Measurements from ENCODE around the gene CYP26B1. TPM values are rescaled to one million over a fixed set of nuclear protein-coding genes. Genes with fewer than 3 reads are reported as not detected.

Gene CYP26B1
- polyA plus RNA-seq, 3 donors, result not detected

GRCh38 chr2:72085513-72085912 lies 62.1 kb downstream of the CYP26B1 start:
- H3K9me3 Mint-ChIP-seq, result peaks cover 2 to 37% (median 15%) of the 10 kb centered on the region in 7 donors

GRCh38 chr2:72085036-72085435 lies 62.6 kb downstream of the CYP26B1 start:
- H3K79me2 ChIP-seq (ENCODE audit: insufficient read depth, low read length), result no peaks in the 10 kb centered on the region
- H3K4me1 ChIP-seq (ENCODE audit: control insufficient read depth in 1 of 2, insufficient read depth in 2 of 2, low read length in 2 of 2), result no peaks in the 10 kb centered on the region
- peaks cover 3 to 35% (median 15%) of the 10 kb centered on the region in 7 donors for H3K9me3 Mint-ChIP-seq
- H4K20me1 ChIP-seq (ENCODE audit: insufficient read depth, low read length), result no peaks in the 10 kb centered on the region
- H3K27me3 Mint-ChIP-seq (ENCODE audit: low read depth in 3 of 3), result peaks cover 0 to 5% (median 1%) of the 10 kb centered on the region in 3 donors
- intact Hi-C loops (cut with micrococcal nuclease), result no loop called here
- no peak overlapping the region for H3K27ac ChIP-seq (ENCODE audit: low read depth in 1 of 2, low read length in 2 of 2)
- H2AFZ ChIP-seq (ENCODE audit: insufficient read depth, low read depth, low read length, poor library complexity, severe bottlenecking), result no peak overlapping the region
- 96% methylated on average over 8 of the region's 10 CpGs for WGBS (ENCODE audit: insufficient coverage)
- no peak overlapping the region for H3K9ac ChIP-seq (ENCODE audit: insufficient read depth, low read length, poor library complexity, severe bottlenecking)
- no peak for DNase-seq
- H3K4me2 ChIP-seq (replicated peaks; ENCODE audit: extremely low read depth, low read length, poor library complexity, severe bottlenecking), result no peak overlapping the region
- H3K4me3 Mint-ChIP-seq, result no peak overlapping the region
- H3K4me3 ChIP-seq (replicated peaks in 1 of 3; ENCODE audit: low read depth in 2 of 3, low read length in 3 of 3), result no peak overlapping the region
- no peaks in the 10 kb centered on the region for H3K36me3 ChIP-seq (replicated peaks in 1 of 2; ENCODE audit: control insufficient read depth in 1 of 2, insufficient read depth in 2 of 2, low read length in 2 of 2)
- no peaks in the 10 kb centered on the region for H3K27me3 ChIP-seq (ENCODE audit: control insufficient read depth in 2 of 2, insufficient read depth in 2 of 2, low read length in 2 of 2)
- no peaks in the 10 kb centered on the region for H3K4me1 Mint-ChIP-seq
- H3K36me3 Mint-ChIP-seq, result no peaks in the 10 kb centered on the region
- H3K9me3 ChIP-seq (replicated peaks in 1 of 2; ENCODE audit: control insufficient read depth in 1 of 2, insufficient read depth in 1 of 2, low read length in 2 of 2), result peaks cover 0 to 42% of the 10 kb centered on the region in 2 donors
- H3K27ac Mint-ChIP-seq, result no peak overlapping the region
- TF ChIP-seq CTCF (IDR thresholded peaks at IDR 0.05), result no peak

More at GRCh38 chr2:72085513-72085912, 62.1 kb downstream of the CYP26B1 start:
- Mint-ChIP-seq H3K27me3 (ENCODE audit: low read depth in 3 of 3) (peaks cover 0 to 5% (median 1%) of the 10 kb centered on the region in 3 donors), H3K4me1 (no peaks in the 10 kb centered on the region), H3K27ac (no peak overlapping the region), H3K36me3 (no peaks in the 10 kb centered on the region), H3K4me3 (no peak overlapping the region)
- Histone ChIP-seq H4K20me1 (ENCODE audit: insufficient read depth, low read length) (no peaks in the 10 kb centered on the region), H3K36me3 (replicated peaks in 1 of 2; ENCODE audit: control insufficient read depth in 1 of 2, insufficient read depth in 2 of 2, low read length in 2 of 2) (no peaks in the 10 kb centered on the region), H3K27ac (ENCODE audit: low read depth in 1 of 2, low read length in 2 of 2) (no peak overlapping the region), H3K9ac (ENCODE audit: insufficient read depth, low read length, poor library complexity, severe bottlenecking) (no peak overlapping the region), H3K4me3 (replicated peaks in 1 of 3; ENCODE audit: low read depth in 2 of 3, low read length in 3 of 3) (no peak overlapping the region), H3K79me2 (ENCODE audit: insufficient read depth, low read length) (no peaks in the 10 kb centered on the region), H3K4me2 (replicated peaks; ENCODE audit: extremely low read depth, low read length, poor library complexity, severe bottlenecking) (no peak overlapping the region), H2AFZ (ENCODE audit: insufficient read depth, low read depth, low read length, poor library complexity, severe bottlenecking) (no peak overlapping the region), H3K9me3 (replicated peaks in 1 of 2; ENCODE audit: control insufficient read depth in 1 of 2, insufficient read depth in 1 of 2, low read length in 2 of 2) (peaks cover 0 to 39% of the 10 kb centered on the region in 2 donors), H3K4me1 (ENCODE audit: control insufficient read depth in 1 of 2, insufficient read depth in 2 of 2, low read length in 2 of 2) (no peaks in the 10 kb centered on the region), H3K27me3 (ENCODE audit: control insufficient read depth in 2 of 2, insufficient read depth in 2 of 2, low read length in 2 of 2) (no peaks in the 10 kb centered on the region)
- intact Hi-C loops (cut with micrococcal nuclease), result no loop called here
- WGBS (ENCODE audit: insufficient coverage), result 83% methylated on average over 1 of the region's 2 CpGs
- no peak for DNase-seq
- no peak for TF ChIP-seq CTCF (IDR thresholded peaks at IDR 0.05)
